22Rv1 (cell line): ENCODE results near the gene PDK3.

ENCODE experiments used
- ZFX ChIP-seq: fragments of 450-650 bp; IDR thresholded peaks from 2 replicates; pipeline ENCODE4 v1.6.1; 2017; ENCODE audit warnings: antibody characterized with exemption, borderline replicate concordance
- TF ChIP-seq, protein P1 (sequence below): fragments of 450-650 bp; IDR thresholded peaks from 2 replicates; pipeline ENCODE4 v1.5.1; 2017; ENCODE audit warnings: mild to moderate bottlenecking

DNA sequence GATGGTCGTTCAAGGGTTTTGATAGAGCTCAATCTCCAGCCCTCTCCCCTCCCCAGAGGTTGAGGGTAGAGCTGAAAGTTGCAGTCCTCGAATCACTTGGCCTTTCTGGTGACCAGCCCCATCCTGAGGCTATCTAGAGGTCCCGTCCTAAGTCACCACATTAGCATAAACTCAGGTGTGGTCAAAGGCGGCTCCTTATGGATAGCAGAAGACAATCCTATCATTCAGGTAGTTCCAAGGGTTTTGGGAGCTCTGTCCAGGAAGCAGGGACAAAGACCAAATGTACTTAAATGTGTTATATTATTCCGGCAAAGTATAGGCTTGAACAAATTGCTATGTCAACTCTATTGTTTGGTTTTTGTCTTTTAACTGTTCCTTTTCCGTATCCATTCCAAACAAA lies 30.6 kb downstream of the PDK3 start:
- TF ChIP-seq, protein P1, sequence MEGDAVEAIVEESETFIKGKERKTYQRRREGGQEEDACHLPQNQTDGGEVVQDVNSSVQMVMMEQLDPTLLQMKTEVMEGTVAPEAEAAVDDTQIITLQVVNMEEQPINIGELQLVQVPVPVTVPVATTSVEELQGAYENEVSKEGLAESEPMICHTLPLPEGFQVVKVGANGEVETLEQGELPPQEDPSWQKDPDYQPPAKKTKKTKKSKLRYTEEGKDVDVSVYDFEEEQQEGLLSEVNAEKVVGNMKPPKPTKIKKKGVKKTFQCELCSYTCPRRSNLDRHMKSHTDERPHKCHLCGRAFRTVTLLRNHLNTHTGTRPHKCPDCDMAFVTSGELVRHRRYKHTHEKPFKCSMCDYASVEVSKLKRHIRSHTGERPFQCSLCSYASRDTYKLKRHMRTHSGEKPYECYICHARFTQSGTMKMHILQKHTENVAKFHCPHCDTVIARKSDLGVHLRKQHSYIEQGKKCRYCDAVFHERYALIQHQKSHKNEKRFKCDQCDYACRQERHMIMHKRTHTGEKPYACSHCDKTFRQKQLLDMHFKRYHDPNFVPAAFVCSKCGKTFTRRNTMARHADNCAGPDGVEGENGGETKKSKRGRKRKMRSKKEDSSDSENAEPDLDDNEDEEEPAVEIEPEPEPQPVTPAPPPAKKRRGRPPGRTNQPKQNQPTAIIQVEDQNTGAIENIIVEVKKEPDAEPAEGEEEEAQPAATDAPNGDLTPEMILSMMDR, result no peak
- no peak for TF ChIP-seq ZFX
